GM12873 (cell line): ENCODE measurements around the gene CUL3.

ENCODE experiments used
- TF ChIP-seq, protein P1 (sequence below): IDR thresholded peaks from 2 replicates; pipeline ENCODE4 v1.5.1; 2012; ENCODE audit warnings: low read depth, mild to moderate bottlenecking, moderate library complexity, low read length, control low read depth; ENCODE audit not compliant: insufficient read depth; ENCODE audit errors: missing control alignments

CUL3 gene

DNA sequence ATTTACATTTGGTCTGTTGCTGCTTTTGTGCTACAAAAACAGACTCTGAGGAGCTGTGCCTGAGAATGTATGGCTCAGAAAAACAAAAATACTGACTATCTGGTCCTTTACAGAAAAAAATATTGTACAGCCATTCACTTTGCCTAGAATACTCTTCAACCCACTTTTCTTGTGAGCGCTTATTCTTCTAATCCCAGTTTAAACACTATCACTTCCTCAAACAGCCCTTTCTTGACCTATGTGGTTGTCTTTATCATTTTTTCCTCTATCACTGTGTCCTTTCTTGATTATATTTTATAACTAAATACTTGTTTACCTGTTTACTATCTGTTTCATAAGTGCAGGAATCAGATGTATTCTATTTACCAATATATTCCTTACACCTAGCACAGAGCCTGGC, 33.5 kb downstream of the CUL3 start:
- TF ChIP-seq, protein P1, sequence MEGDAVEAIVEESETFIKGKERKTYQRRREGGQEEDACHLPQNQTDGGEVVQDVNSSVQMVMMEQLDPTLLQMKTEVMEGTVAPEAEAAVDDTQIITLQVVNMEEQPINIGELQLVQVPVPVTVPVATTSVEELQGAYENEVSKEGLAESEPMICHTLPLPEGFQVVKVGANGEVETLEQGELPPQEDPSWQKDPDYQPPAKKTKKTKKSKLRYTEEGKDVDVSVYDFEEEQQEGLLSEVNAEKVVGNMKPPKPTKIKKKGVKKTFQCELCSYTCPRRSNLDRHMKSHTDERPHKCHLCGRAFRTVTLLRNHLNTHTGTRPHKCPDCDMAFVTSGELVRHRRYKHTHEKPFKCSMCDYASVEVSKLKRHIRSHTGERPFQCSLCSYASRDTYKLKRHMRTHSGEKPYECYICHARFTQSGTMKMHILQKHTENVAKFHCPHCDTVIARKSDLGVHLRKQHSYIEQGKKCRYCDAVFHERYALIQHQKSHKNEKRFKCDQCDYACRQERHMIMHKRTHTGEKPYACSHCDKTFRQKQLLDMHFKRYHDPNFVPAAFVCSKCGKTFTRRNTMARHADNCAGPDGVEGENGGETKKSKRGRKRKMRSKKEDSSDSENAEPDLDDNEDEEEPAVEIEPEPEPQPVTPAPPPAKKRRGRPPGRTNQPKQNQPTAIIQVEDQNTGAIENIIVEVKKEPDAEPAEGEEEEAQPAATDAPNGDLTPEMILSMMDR, result no peak

- TF ChIP-seq, protein P1, result no peak
Observed at GRCh38 chr2:224546926-224547325, 38.2 kb downstream of the CUL3 start.

- TF ChIP-seq, protein P1, result no peak
Observed at GRCh38 chr2:224545884-224546644, 39.1 kb downstream of the CUL3 start.

DNA sequence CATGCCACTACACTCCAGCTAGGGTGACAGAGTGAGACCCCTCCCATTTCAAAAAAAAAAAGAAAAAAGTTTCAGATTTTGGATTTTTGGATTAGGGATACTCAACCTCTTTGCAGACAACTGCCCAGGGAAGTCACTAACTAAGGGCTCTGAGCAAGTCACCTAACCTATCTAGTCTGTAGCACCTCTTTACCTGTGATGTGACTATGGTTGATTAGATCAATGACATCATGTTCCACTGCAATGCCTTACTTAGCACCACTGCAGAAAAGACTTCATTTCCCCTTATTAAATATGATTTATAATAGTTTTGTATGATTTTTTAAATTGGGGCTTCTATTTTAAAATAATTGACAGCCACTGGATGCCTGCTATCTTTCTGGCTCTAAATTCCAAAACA, 41.2 kb downstream of the CUL3 start:
- TF ChIP-seq, protein P1, result no peak

- TF ChIP-seq, protein P1, result no peak
Observed at GRCh38 chr2:224538561-224539138, 46.5 kb downstream of the CUL3 start.

- TF ChIP-seq, protein P1, result no peak
Observed at GRCh38 chr2:224532931-224533330, 52.2 kb downstream of the CUL3 start.

- TF ChIP-seq, protein P1, result no peak
Observed at GRCh38 chr2:224532441-224532840, 52.7 kb downstream of the CUL3 start.
